AG09319 (cell line): ENCODE results near the gene LSS.
"Not testable (repeated sequence)": the region's sequence is repeated elsewhere in the genome, so short reads cannot be mapped to it uniquely, and the experiment has no call there.

Experiments
- DNase-seq: peaks from one replicate; pipeline ENCODE4 v3.0.0-alpha.2; 2010; ENCODE audit warnings: low read depth; ENCODE audit errors: extremely low read depth
- TF ChIP-seq, protein P1 (sequence below): IDR thresholded peaks from 2 replicates; pipeline ENCODE4 v1.5.1; 2011; ENCODE audit warnings: low read depth, mild to moderate bottlenecking, inconsistent platforms, low read length, moderate library complexity

Gene LSS

DNA sequence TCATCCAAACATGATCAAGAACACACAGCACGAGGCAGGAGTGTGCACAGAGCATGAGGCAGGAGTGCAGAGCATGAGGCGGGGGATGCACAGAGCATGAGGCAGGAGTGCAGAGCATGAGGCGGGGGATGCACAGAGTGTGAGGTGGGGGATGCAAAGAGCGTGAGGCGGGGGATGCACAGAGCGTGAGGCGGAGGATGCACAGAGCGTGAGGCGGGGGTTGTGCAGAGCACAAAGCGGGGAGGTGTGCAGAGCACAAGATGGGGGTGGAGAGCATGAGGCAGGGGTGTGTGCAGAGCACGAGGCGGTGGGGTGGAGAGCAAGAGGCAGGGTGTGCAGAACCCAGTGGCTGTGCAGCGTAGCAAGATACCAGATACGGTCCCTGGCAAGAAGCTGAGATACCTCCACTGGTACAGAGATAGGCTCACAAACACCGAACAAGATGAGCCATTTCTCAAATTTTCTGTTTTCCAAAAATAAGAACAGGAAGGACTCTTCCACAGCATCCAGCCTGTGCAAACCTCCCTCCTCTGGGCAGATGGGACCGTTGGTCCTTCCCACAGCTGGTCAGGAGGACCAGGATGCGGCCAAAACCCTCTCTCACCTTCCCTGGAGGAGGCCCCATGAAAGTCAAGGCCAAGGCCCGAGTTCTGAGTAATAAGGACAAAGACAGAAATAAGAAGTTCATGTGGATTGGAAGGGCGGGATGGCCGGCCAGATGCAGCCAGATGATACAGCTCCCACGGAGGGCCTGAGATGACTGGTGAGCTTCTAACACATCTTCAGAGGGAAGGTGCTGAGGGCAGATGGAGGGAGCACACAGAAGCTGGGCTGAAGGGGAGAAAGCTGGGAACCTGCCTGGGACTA lies 56.3 kb downstream of the LSS start:
- TF ChIP-seq, protein P1, sequence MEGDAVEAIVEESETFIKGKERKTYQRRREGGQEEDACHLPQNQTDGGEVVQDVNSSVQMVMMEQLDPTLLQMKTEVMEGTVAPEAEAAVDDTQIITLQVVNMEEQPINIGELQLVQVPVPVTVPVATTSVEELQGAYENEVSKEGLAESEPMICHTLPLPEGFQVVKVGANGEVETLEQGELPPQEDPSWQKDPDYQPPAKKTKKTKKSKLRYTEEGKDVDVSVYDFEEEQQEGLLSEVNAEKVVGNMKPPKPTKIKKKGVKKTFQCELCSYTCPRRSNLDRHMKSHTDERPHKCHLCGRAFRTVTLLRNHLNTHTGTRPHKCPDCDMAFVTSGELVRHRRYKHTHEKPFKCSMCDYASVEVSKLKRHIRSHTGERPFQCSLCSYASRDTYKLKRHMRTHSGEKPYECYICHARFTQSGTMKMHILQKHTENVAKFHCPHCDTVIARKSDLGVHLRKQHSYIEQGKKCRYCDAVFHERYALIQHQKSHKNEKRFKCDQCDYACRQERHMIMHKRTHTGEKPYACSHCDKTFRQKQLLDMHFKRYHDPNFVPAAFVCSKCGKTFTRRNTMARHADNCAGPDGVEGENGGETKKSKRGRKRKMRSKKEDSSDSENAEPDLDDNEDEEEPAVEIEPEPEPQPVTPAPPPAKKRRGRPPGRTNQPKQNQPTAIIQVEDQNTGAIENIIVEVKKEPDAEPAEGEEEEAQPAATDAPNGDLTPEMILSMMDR: no peak
- DNase-seq: no peak

DNA sequence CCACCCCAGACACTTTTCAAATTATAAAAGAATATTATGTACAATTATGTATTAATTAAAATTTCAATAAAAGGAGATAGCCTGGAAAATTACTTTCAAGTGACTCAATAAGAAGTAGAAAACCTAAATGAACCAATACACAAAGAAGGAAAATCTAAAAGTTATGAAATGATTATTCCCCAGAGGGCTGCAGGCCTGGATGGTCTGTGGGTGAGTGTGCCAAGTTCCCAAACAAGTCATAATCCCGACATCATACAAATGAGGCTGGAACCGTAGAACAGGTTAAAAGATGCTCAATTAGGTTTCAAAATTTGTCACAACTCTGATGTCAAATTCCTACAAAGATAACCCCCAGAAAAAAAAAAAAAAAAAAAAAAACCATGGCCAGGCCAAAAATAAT lies 57.0 kb downstream of the LSS start:
- TF ChIP-seq, protein P1: no peak
- DNase-seq: no peak

DNA sequence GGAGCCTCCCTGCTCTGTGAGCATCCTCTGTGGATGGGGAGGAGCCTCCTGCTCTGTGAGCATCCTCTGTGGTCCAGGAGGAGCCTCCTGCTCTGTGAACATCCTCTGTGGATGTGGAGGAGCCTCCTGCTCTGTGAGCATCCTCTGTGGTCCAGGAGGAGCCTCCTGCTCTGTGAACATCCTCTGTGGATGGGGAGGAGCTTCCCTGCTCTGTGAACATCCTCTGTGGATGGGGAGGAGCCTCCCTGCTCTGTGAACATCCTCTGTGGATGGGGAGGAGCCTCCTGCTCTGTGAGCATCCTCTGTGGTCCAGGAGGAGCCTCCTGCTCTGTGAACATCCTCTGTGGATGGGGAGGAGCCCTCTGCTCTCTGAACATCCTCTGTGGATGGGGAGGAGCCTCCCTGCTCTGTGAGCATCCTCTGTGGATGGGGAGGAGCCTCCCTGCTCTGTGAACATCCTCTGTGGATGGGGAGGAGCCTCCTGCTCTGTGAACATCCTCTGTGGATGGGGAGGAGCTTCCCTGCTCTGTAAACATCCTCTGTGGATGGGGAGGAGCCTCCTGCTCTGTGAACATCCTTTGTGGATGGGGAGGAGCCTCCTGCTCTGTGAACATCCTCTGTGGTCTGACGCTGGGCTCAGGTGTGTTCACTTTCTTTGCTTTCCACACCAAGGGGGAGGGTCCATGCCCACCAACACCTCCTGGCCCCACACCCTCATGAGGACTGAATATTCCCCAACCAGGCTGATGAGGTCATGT lies 58.0 kb downstream of the LSS start:
- not testable (repeated sequence) for DNase-seq

DNA sequence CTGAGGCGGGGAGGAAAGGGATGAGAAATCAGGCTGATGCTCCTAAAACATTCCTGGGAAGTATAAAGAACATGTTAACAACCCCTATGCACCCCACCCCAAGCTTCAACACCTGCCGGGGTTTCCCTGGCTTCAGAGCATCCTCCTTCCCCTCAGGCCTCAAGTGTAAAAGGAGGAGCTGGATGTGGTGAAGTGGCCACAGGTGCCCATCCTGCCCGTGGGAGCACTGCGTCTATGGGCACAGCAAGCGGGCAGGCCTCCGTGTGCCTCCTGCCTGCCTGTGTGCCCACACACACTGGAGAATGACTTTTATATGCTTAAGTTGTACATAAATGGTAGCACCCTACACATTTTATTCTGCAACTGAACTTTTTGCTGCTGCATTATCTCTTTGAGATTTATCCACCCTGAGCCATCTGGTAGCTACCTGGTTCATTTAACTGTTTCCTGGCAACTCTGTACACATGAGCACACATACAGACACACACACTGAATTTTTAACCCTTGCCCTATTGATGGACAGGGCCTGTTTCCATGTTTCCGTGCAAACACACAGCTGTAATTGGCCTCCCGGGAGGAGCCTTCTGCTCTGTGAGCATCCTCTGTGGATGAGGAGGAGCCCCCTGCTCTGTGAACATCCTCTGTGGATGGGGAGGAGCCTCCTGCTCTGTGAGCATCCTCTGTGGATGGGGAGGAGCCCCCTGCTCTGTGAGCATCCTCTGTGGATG lies 59.8 kb downstream of the LSS start:
- DNase-seq: no peak
- TF ChIP-seq, protein P1: no peak

DNA sequence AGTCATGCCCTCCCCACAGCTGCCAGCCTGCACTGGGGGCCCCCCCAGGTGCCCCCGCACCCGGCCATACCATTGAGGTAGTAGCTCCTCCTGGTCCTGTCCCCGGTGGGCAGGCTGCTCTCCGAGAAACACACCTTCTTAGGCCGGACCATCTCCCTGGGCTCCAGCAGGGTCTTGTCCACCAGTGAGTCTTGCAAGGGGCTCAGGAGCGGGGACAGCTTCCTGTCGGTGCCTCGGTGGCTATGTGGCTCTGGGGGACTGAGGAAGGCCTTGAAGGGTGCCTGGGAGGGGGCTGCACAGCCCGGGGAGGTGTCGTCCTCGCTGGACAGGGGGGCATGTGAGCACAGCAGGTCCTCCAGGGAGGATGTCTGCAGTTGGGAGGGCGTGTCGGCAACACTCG lies 60.3 kb downstream of the LSS start:
- no peak for DNase-seq
- TF ChIP-seq, protein P1: no peak

DNA sequence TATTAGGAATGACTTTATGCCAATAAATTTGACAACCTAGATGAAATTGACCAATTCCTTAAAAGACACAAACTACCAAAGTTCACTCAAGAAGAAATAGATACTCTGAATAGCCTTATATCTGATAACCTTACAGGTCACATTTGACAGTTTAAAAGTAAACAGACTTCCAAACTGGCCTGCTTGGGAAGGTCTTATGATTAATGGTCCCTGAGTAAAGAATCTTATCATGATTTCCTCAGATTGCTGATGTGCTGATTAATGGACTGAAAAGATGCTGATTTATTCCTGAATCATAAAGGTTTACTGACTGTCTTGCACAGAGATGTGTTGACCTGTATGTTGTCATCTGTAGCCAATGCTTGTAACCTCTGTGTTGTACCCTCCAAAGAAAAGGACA lies 63.5 kb downstream of the LSS start:
- no peak for DNase-seq
- TF ChIP-seq, protein P1: no peak

DNA sequence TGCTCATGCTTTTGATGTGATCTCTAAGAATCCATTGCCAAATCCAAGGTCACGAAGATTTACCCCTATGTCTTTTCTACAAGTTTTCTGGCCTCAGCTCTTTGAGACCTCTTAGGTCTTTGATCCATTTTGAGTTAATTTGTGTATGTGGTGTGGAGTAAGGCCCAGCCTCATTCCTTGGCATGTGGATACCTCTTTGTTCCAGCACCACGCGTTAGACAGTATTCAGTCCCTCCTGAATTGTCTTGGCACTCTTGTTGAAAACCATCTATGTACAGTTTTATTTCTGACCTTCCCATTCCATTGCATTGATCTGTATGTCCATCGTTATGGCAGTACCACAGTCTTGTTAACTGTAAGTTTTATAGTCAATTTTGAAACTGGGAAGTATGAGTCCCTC lies 65.2 kb downstream of the LSS start:
- DNase-seq: no peak
- TF ChIP-seq, protein P1: no peak
